GM18858 (cell line): Measurements from ENCODE around the gene LY6G5C.
"Not testable (repeated sequence)": the region's sequence is repeated elsewhere in the genome, so short reads cannot be mapped to it uniquely, and the experiment has no call there.

Experiments used
- ATAC-seq: cut with Tn5 transposase; IDR thresholded peaks from one replicate; pipeline ENCODE4 v1.9.1; 2021; ENCODE audit not compliant: unreplicated experiment

Gene LY6G5C

GRCh38 chr6:31715022-31715958 lies 34.4 kb upstream of the LY6G5C start, which contains the start of gene LY6G6D:
Gene LY6G6D, plus strand, starts transcription at chr6:31715348. Its CDS starts 8 bp downstream, at chr6:31715356.
- ATAC-seq = no peak

GRCh38 chr6:31713991-31714684 lies 33.3 kb upstream of the LY6G5C start:
- no peak for ATAC-seq

- ATAC-seq = no peak
Measured at GRCh38 chr6:31713465-31713864, 32.6 kb upstream of the LY6G5C start.

GRCh38 chr6:31712296-31712695 lies 31.4 kb upstream of the LY6G5C start:
- ATAC-seq = no peak

- no peak for ATAC-seq
Measured at GRCh38 chr6:31711233-31711632, 30.4 kb upstream of the LY6G5C start.

GRCh38 chr6:31710523-31711219 lies 29.8 kb upstream of the LY6G5C start:
- ATAC-seq = no peak

- ATAC-seq = not testable (repeated sequence)
Measured at GRCh38 chr6:31709157-31709556, 28.3 kb upstream of the LY6G5C start.

GRCh38 chr6:31708224-31708623 lies 27.4 kb upstream of the LY6G5C start:
- ATAC-seq = no peak

GRCh38 chr6:31707701-31708100 lies 26.8 kb upstream of the LY6G5C start:
- ATAC-seq = no peak

- ATAC-seq = no peak
Measured at GRCh38 chr6:31706599-31706998, 25.7 kb upstream of the LY6G5C start, which contains the start of gene LY6G6F. Gene LY6G6F, plus strand, starts transcription at chr6:31706866. Its CDS starts 41 bp downstream, at chr6:31706907.

- no peak for ATAC-seq
Measured at GRCh38 chr6:31705931-31706330, 25.1 kb upstream of the LY6G5C start.

GRCh38 chr6:31702819-31703716 lies 22.2 kb upstream of the LY6G5C start, which contains the start of gene ABHD16A:
Gene ABHD16A, minus strand, starts transcription at chr6:31703324. Its CDS starts 43 bp downstream, at chr6:31703281.
- ATAC-seq = no peak

GRCh38 chr6:31702405-31702818 lies 21.5 kb upstream of the LY6G5C start:
- ATAC-seq = no peak

GRCh38 chr6:31701666-31702404 lies 21.0 kb upstream of the LY6G5C start:
- ATAC-seq = no peak

GRCh38 chr6:31700740-31701401 lies 20.0 kb upstream of the LY6G5C start:
- ATAC-seq = no peak

- no peak for ATAC-seq
Measured at GRCh38 chr6:31697555-31697954, 16.7 kb upstream of the LY6G5C start.

GRCh38 chr6:31693535-31693934 lies 12.7 kb upstream of the LY6G5C start:
- no peak for ATAC-seq

GRCh38 chr6:31692886-31693285 lies 12.0 kb upstream of the LY6G5C start:
- no peak for ATAC-seq

- no peak for ATAC-seq
Measured at GRCh38 chr6:31692353-31692752, 11.5 kb upstream of the LY6G5C start.
